Stimulated activated CD4-positive, alpha-beta T cell treated with anti-CD3 and anti-CD28 coated beads, Interleukin-4, amount 100 ng/mL, for 4 hours (primary cell): ENCODE results near the gene LGALS7B.
"Not testable (repeated sequence)": the region's sequence is repeated elsewhere in the genome, so short reads cannot be mapped to it uniquely, and the experiment has no call there.

Experiments
- DNase-seq, 2 experiments: peaks; one replicate each; pipeline ENCODE4 v3.0.0-alpha.2; 2020

LGALS7B gene

DNA sequence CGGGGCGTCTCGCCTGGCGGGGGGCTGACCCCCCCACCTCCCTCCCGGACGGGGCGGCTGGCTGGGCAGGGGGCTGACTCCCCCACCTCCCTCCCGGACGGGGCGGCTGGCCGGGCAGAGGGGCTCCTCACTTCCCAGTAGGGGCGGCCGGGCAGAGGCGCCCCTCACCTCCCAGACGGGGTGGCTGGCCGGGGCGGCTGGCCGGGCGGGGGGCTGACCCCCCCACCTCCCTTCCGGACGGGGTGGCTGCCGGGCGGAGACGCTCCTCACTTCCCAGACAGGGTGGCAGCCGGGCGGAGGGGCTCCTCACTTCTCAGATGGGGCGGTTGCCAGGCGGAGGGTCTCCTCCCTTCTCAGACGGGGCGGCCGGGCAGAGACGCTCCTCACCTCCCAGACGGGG lies 8.8 kb downstream of the LGALS7B start:
- DNase-seq: not testable (repeated sequence)

DNA sequence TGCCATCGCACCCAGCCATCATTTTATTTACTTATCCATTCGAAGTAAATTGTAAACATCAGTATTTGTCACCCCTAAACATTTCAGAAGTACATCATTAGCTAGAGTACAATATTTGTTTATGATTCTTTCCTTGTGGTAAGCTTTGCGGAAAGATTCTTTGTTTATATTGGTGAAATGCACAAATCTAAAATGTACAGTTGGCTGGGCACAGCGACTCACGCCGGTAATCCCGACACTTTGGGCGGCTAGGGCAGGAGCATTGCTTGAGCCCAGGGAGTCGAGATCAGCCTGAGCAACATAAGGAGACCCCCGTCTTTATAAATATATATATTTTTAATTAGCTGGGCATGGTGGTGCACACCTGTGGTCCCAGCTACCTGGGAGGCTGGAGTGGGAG lies 10.1 kb downstream of the LGALS7B start:
- DNase-seq: no peak

DNA sequence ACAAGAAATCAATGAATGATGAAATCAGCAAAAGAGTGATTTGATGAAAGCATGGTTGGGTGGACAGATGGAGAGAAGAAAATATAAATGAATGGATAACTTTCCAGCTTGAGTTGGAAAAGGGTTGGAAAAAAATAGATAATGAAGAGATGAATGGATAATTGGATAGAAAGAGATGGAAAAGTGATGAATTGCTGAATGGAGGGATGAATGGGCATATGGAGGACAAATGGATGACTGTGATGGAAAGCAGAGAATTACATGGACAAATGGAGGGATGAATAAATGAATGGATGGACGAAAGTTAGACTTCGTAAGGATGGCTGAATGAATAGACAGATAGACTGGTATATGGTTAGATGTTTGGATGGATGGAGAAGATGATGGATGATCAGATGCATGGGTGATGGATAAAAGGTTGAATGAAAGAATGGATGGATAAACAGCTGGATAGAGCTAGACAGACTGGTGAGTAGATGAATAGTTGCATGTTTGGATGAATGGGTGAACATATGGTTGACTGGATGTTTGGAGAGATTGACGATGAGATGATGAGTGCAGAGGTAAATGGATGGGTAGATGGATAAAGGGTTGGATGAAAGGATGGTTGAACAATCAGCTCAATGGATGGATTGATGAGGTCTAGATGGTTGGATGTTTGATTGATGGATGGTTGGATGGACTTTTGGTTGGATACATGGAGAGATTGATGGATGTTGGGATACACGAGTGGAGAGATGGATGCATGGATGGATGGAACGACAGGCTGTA lies 11.8 kb downstream of the LGALS7B start:
- DNase-seq: no peak

DNA sequence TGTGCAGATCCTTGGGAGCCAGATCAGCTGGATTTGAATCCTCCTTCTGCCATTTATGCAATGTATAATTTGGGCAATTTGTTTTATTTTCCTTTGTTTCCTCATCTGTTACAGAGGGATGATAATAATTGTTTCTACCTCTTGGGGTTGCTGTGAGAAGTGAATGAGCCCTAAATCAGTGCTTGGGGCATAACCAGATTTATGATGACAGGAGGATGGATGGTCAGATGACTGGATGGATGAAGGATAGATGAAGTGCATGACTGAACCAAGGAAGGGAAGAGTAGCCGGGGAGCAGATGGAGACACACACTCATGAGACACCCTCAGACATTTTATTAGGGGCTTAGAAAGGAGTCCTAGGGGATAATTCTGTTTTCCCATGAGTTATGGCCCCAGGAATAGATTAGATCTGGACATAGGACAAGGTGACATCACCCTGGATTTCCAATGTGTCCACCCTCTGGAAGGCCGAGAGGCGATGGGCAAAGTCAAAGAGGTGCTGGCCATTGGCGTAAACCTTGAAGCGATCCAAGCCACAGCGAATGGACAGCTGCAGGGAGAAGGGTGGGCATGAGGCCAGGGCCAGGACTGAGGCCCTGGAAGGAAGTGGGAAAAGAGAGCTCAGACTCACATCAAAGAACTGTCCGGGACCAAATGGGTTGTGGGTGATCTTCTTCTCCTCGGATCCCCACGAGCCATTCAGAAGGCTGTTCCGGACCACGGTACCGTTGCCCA lies 12.5 kb downstream of the LGALS7B start:
- DNase-seq: no peak

DNA sequence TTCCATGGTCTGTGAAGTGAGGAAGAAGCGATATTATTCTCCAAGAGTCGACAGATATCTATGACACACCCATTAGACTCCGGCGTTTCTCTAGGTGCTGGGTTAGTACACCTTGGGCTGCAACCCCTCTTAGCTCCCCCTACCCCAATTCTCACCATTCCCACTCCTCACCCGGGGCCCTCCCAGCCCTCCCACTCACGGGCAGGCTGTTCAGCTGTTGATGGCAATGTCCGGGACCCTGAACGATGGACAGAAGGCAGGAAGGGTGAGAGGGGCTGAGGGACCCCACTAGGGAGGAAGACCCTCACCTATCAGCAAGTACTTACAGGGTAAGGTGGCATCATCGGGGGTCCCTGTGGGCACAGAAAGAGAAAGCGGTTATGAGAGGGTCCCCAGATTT lies 14.5 kb downstream of the LGALS7B start:
- no peak for DNase-seq

DNA sequence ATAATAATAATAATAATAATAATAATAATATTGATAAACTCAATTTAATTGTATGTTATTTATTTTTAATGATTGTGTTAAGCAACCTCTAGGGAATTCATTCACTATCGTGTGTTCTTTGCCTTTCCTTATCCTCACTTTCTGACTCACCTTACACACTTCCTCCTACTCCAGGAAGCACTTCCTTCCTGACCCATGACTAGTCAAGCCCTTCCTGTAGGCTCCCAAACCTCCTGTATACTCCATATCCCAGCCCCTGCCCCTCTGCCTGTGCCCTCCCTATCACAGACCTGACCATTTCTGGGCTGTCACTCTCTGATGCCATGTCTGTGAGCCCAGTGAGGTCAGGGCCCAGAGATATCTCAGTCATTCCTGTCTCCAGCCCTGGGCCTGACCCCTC lies 16.2 kb downstream of the LGALS7B start:
- DNase-seq: no peak

DNA sequence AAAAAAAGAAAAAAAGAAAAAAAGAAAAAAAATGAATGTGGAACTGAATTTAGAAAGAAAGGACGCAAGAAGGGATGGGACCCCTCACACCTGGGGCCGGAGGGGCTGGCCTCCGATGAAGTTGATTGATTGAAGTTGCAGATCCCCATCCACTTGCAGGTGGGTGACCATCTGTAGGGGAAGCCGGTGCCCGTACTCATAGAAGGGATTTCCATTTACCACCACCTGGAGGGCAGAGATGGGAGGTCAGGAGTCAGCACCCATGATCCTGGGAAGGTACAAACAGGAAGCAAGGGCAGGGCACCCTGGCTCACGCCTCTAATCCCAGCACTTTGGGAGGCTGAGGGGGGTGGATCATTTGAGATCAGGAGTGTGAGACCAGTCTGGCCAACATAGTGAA lies 17.4 kb downstream of the LGALS7B start:
- no peak for DNase-seq

DNA sequence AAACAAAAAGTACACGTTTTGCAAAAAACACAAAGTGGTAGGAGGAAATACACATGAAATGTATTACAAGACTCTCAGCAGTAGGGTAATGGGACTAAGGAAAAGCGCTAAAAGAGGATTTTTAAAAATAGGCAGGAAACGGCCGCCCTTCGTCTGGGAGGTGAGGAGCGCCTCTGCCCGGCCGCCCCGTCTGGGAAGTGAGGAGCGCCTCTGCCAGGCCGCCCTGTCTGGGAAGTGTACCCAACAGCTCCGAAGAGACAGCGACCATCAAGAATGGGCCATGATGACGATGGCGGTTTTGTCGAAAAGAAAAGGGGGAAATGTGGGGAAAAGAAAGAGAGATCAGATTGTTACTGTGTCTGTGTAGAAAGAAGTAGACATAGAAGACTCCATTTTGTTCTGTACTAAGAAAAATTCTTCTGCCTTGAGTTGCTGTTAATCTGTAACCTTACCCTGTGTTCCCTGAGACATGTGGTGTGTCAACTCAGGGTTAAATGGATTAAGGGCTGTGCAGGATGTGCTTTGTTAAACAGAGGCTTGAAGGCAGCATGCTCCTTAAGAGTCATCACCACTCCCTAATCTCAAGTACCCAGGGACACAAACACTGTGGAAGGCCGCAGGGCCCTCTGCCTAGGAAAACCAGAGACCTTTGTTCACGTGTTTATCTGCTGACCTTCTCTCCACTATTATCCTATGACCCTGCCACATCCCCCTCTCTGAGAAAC lies 18.5 kb downstream of the LGALS7B start:
- DNase-seq: not testable (repeated sequence)

DNA sequence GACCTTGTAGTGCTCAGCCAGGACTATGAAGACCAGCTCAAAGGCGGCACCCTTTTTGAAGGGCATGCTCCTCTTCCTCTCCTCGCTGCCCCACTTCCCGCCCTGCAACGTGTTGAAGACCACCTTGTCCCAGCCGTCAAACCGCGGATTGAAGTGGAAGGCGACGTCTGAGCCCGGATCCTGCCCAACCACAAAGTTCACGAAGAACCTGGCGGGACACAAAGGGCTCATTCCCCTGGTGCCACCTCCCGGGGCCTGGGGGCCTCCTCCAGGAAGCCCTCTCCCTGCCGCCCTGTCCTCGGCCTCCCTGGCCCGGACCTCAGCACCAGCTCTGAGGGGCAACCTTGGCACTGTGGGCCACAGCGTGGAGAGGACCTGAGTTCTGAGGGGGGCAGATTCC lies 19.7 kb downstream of the LGALS7B start:
- DNase-seq: no peak

DNA sequence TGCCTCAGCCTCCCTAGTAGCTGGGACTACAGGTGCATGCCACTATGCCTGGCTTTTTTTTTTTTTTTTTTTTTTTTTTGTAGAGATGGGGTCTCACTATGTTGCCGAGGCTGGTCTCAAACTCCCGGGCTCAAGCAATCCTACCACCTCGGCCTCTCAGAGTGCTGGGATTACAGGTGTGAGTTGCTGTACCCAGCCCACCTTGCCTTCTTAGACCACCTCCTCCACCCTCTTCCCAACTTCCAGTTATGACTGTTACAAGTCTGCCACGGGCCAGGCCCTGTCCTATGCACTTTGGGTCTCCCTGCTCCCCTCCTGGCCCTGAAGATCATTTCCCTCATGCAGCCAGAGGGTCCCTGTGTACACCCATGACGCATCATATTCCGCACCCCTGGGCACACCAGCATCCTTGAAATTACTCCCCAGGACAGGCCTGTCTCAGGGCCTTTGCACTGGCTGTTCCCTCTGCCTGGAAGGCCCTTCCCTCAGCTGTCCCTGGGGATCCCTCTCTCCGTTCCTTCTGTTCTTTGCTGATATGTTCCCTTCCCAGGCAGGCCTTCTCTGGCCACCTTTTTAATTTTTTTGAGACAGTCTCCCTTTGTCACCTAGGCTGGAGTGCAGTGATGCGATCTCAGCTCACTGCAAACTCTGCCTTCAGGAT lies 20.7 kb downstream of the LGALS7B start:
- DNase-seq: no peak

DNA sequence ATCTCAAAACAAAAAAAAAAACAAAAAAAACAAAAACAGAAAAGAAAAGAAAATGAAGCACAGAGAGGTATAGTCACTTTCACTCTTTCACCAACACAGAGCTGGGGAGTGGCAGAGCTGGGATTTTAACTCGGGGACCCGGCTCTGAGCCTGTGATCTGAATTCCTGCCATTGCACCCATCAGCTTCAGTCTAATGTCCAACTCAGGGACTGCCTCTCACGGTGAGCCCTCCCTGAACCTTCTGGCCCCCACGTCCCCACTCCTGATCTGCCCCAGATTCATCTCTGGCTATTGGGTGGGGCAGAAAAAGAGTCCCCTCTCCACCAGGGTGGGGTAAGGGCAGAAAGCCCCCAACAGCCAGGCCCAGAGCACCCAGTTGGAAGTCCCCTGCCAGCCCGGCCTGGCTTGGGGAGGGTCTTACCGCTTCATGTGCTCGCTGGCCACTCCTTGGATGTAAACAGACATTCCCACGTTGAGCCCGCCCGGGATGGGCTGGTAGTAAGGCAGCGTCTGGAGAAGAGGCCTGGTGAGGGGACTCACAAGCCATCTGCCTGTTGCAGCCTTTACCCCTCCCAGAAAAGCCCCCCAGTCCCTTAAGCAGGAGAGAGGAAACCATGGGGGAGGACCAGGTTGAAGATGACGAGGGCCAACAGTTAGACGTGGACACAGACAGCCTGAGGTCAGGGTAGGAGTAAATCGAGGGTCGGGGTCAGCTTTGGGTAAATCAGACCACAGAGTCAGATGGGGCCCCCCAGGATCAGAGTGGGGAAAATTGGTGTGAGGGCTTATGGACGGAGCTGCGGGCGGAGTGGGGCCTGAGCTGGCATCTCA lies 23.2 kb downstream of the LGALS7B start:
- no peak for DNase-seq

DNA sequence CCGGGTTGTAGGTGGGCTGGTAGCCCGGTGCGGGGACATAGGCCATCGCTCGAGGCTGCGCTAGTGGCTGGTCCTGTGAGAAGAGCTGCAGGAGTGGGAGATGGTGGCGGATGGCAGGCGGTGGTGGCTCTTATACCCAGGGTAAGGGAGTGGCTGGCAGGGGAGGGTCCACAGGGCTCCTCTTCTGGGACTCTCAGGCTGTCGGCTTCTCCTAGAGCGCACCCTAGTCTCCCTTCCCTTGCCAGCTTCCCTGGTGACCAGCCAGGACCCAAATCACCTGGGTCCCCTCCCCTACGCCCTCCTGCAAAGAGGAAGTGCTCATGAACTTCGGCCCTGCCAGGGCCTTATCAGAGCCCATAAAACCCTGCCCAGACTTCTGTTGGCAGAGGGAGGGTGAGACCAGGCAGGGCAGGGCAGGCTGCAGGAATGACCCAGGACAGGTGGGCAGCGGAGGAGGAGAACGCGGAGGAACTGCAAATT lies 23.9 kb downstream of the LGALS7B start, which contains the start of gene LGALS4:
TSS of gene LGALS4 (minus strand) at position 105 of the 480 bp plus-strand sequence. CDS start at position 46, 59 bp downstream.
- DNase-seq: no peak

DNA sequence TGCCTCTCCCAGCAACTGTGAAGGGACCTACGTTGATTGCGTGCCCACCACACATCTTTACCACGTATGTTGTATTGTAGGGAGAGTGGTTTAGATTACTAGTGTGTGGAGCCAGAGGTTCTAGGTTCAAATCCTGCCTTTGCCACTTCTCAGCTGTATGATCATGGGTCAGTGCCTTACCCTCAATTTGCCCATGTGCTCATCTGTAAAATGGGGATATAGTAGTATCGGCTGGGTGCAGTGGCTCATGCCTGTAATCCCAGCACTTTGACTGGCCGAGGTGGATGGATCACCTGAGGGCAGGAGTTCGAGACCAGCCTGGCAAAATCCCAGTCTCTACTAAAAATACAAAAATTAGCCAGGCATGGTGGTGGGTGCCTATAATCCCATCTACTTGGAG lies 24.3 kb downstream of the LGALS7B start:
- DNase-seq: no peak

DNA sequence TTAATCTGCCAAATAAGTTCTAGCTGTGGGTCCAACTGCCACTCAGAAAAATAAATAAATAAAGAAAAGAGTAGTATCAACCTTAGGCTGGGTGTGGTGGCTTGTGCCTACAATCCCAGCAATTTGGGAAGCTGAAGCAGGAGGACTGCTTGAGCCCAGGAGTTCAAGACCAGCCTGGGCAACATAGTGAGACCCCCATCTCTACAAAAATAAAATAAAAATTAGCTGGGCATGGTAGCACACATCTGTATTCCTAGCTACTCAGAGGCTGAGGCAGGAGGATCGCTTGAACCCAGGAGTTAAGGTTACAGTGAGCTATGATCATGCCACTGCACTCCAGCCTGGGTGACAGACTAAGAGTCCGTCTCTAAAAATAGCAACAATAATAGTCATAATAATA lies 24.9 kb downstream of the LGALS7B start:
- DNase-seq: not testable (repeated sequence)

DNA sequence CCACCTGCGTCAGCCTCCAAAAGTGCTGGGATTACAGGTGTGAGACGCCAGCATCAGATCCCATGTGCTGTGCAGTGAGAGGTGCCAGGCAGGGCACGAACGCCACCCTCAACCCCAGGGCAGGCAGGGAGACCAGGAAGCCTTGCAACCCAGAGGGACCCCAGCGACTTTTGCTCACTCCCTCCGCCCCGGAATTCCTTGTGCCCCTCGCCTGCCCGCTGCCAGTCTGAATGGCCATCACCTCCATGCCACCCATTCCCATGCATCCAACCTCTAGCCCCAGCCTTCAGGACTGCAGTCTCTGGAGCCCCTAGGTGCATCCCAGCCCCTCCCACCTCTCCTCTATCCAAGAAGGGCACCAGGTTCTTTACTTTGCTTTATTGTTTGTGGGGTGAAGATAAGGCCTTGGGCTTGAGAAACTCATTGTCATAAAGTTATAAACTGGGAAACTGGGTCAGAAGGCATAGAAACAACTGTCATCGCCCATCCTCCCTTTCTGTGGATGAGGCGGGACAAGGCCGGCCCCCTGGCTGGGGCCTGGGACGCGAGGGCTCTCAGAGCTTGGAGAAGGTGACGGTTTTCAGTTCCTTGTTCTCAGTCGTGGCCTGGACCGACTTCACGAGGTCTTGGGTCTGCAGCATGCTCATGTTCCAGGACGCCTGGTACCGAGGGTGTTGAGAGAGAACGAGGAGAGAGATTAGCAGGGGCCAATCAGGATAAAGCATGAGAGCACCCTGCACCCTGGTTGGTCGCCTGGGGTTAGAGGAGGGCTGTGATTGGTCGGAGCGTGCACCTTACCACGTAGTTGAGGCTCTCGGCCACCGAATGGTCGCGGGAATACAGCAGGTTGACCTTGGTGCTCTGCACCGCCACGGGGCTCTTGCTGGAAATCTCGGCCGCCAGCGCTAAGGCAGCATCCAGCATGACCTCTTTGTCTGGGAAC lies 26.3 kb downstream of the LGALS7B start:
- no peak for DNase-seq

DNA sequence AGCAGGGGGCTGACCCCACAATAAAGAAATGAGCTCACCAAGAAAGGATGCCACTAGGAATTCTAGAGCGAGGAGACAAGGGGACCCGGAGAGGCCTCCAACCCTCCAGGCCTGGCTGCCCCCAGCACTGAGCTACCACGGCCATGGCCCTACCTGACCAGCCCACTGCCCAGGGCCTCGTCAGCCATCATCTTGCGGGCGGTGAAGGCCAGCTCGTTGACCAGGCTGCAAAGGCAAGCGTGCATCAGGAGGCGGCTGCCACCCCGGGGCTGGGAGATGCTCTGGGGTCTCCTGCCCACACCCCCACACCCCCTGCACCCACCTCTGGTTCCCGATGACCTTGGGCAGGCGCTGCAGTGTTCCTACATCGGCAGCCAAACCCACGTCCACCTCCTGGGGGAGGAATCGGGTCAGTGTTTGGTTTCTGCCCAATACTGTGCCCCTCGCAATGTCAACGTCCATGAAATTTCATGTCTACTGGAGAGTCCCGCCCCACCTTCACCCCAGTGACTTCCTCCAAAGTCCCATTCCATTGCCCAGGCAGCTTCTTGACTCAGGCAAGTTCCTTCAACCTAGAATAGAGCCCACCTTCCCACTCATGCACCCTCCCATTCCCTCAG lies 27.2 kb downstream of the LGALS7B start:
- DNase-seq: no peak

DNA sequence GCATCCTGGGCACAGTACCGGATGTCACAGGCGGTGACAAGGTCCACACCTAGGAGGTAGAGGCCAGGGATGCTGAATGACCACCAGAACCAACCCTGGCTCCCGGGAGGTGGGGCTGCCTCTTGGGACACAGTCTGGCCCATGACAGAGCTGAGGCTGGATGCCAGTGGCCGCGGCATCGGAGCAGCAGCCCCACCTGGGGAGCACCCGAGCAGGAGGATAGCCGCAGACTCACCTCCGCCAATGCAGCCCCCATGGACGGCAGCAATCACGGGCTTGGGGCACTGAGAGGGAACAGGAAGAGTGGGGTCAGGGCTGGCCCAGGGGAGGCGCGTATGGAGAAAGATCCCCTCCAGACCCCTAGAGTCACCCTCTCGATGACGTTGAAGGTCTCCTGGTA lies 28.1 kb downstream of the LGALS7B start:
- DNase-seq: no peak

DNA sequence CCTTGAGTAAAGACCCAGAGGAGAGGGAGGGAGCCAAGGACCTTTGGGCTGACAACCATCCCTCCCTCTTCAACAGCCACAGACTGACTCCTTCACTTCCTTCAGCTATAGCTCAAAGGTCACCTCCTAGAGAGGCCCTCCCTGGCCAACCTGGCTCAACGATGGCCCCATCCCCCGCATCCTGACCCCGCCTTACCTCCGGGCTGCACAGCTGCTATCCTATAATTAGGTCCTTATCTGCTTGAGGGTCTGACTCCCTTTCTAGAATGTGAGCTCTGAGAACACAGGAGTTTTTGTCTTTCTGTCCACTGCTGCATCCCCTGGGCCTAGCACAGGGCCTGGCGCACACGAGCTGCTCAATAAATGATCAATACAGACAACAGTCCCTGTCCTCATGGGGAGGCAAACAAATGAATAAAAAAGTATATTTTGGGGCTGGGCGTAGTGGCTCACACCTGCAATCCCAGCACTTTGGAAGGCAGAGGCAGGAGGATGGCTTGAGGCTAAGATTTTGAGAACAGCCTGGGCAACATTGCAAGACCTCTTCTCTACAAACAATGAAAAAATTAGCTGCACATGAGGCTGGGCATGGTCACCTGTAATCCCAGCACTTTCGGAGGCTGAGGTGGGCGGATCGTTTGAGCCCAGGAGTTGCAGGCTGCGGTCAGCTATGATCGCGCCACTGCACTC lies 30.4 kb downstream of the LGALS7B start:
- no peak for DNase-seq

DNA sequence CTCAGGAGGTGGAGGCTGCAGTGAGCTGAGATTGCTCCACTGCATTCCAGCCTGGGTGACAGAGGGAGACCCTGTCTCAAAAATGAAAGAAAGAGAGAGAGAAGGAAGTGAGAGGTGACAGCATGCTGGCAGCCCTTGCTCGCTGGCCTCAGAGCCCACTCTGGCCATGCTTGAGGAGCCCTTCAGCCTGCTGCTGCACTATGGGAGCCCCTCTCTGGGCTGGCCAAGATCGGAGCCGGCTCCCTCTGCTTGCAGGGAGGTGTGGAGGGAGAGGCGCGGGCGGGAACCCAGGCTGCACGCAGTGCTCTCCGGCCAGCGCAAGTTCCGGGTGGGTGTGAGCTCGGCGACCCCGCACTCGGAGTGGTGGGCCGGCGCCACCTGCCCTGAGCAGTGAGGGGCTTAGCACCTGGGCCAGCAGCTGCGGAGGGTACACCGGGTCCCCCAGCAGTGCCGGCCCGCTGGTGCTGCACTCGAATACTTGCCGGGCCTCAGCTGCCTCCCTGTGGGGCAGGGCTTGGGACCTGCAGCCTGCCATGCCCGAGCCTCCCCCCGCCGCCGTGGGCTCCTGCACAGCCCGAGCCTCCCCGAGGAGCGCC lies 32.3 kb downstream of the LGALS7B start:
- DNase-seq: not testable (repeated sequence)
